Panc1 (cell line): Measurements from ENCODE around the gene CCDC182. TPM values are rescaled to one million over a fixed set of nuclear protein-coding genes. Genes with fewer than 3 reads are reported as not detected.

Experiments
- ATAC-seq: fragments of 200-7000 bp; cut with Tn5 transposase; 2 replicates; pipeline ENCODE4 v1.9.1; 2020; ENCODE audit warnings: mild to moderate bottlenecking, moderate library complexity
- BruUV-seq: library from RNA; stranded (reverse); fragments of 400-500 nt; replicated peaks from 2 replicates; lab custom pipeline; 2021; lab: Mats Ljungman, UMichigan
- CTCF ChIA-PET: fragments of 300-600 bp; sonication (Branson Sonifier 250); formaldehyde crosslinking; loops from one replicate; lab custom pipeline; 2022; ENCODE audit warnings: antibody characterized with exemption; lab: Charles Lee
- POLR2A ChIA-PET: fragments of 300-600 bp; sonication (Branson Sonifier 250); formaldehyde crosslinking; loops from one replicate; lab custom pipeline; 2022; ENCODE audit warnings: antibody characterized with exemption; lab: Charles Lee
- DNase-seq: peaks from one replicate; pipeline ENCODE4 v3.0.0-alpha.2; 2010; ENCODE audit warnings: low read depth, low spot score
- H3K27ac ChIP-seq: 2 replicates; pipeline ENCODE4 v1.5.1; 2011; ENCODE audit warnings: mild to moderate bottlenecking, low read length, inconsistent platforms
- H3K27me3 ChIP-seq: fragments of 200-500 bp; sonication (Bioruptor generic); 2 replicates; pipeline ENCODE4 v1.6.0; 2014; ENCODE audit warnings: low read length, inconsistent platforms; ENCODE audit not compliant: control insufficient read depth, insufficient read depth
- H3K36me3 ChIP-seq: fragments of 200-500 bp; sonication (Bioruptor generic); 2 replicates; pipeline ENCODE4 v1.5.1; 2014; ENCODE audit warnings: inconsistent platforms, mild to moderate bottlenecking, low read length, moderate library complexity; ENCODE audit not compliant: control insufficient read depth, insufficient read depth
- H3K4me1 ChIP-seq: 2 replicates; pipeline ENCODE4 v1.5.1; 2011; ENCODE audit warnings: inconsistent platforms, mild to moderate bottlenecking, low read length, moderate library complexity; ENCODE audit not compliant: control insufficient read depth, insufficient read depth
- H3K4me3 ChIP-seq, 2 experiments: 2 replicates each; pipeline ENCODE4 v1.5.1; 2011 to 2012; ENCODE audit warnings: low read depth in 2 of 2, low read length in 2 of 2, mild to moderate bottlenecking in 2 of 2, inconsistent platforms in 1 of 2, moderate library complexity in 1 of 2
- H3K9me3 ChIP-seq: fragments of 200-500 bp; sonication (Bioruptor generic); 2 replicates; pipeline ENCODE4 v1.5.1; 2014; ENCODE audit warnings: low read depth, mild to moderate bottlenecking, inconsistent platforms, low read length, moderate library complexity; ENCODE audit not compliant: control insufficient read depth, insufficient read depth
- POLR2AphosphoS5 ChIP-seq: IDR thresholded peaks from 2 replicates; pipeline ENCODE4 v1.6.1; 2012; ENCODE audit warnings: mild to moderate bottlenecking, low read depth, low read length, moderate library complexity
- REST ChIP-seq, 2 experiments: IDR thresholded peaks; 2 replicates each; pipeline ENCODE4 v1.6.1; 2011 to 2012; ENCODE audit warnings: low read depth in 2 of 2, control low read depth in 1 of 2, low read length in 1 of 2, mild to moderate bottlenecking in 1 of 2, moderate library complexity in 1 of 2; ENCODE audit not compliant: insufficient read depth in 1 of 2
- SIN3A ChIP-seq: IDR thresholded peaks from 2 replicates; pipeline ENCODE4 v1.6.1; 2012; ENCODE audit warnings: low read depth, mild to moderate bottlenecking, low read length, moderate library complexity, borderline replicate concordance; ENCODE audit not compliant: insufficient read depth
- TCF7L2 ChIP-seq: IDR thresholded peaks from 2 replicates; pipeline ENCODE4 v1.6.1; 2011; ENCODE audit warnings: mild to moderate bottlenecking, low read depth, low read length, inconsistent platforms
- in situ Hi-C: cut with HindIII; loops from 2 replicates; pipeline ENCODE4 v1.10.0; 2016; ENCODE audit warnings: low sequenced_read_pairs, low pct_unique_long_range_greater_than_20kb
- intact Hi-C: fragments of 100-400 bp; cut with micrococcal nuclease; formaldehyde crosslinking; loops from one replicate; pipeline ENCODE4 v1.10.0; 2022; ENCODE audit not compliant: unreplicated experiment
- total RNA-seq: library from RNA; stranded (reverse); gene quantifications from one replicate; pipeline ENCODE4 v1.2.1, GENCODE V29; 2021; ENCODE audit not compliant: unreplicated experiment
- TF ChIP-seq, protein P1 (sequence below): fragments of 450-650 bp; IDR thresholded peaks from 2 replicates; pipeline ENCODE4 v1.5.1; 2017; ENCODE audit warnings: mild to moderate bottlenecking

CCDC182 gene
- total RNA-seq, 1 experiment from 2014 or later, result not detected

- H3K4me1 ChIP-seq, result no peaks in the 10 kb centered on the region
- H3K27ac ChIP-seq, result no peak overlapping the region
- no peak overlapping the region for H3K4me3 ChIP-seq
- ATAC-seq (no peak), DNase-seq (no peak)
- peaks cover 6% of the 10 kb centered on the region for H3K27me3 ChIP-seq
- CTCF ChIA-PET, result interaction anchor here (0.8 kb wide), 1 partner anchor 539 kb away, joined by 3 read pairs; no protein-coding TSS in a partner anchor
- in situ Hi-C loops, result no loop called here
- POLR2A ChIA-PET, result no interaction called here
- BruUV-seq, result no TSS peak
- no peaks in the 10 kb centered on the region for H3K36me3 ChIP-seq
- intact Hi-C loops, result no loop called here
- no peaks in the 10 kb centered on the region for H3K9me3 ChIP-seq
- TF ChIP-seq, protein P1, sequence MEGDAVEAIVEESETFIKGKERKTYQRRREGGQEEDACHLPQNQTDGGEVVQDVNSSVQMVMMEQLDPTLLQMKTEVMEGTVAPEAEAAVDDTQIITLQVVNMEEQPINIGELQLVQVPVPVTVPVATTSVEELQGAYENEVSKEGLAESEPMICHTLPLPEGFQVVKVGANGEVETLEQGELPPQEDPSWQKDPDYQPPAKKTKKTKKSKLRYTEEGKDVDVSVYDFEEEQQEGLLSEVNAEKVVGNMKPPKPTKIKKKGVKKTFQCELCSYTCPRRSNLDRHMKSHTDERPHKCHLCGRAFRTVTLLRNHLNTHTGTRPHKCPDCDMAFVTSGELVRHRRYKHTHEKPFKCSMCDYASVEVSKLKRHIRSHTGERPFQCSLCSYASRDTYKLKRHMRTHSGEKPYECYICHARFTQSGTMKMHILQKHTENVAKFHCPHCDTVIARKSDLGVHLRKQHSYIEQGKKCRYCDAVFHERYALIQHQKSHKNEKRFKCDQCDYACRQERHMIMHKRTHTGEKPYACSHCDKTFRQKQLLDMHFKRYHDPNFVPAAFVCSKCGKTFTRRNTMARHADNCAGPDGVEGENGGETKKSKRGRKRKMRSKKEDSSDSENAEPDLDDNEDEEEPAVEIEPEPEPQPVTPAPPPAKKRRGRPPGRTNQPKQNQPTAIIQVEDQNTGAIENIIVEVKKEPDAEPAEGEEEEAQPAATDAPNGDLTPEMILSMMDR, result no peak
- no peak for TF ChIP-seq TCF7L2
- no peak for TF ChIP-seq REST (IDR thresholded peaks at IDR 0.05; ENCODE audit: insufficient read depth in 1 of 2, low read depth in 2 of 2, low read length in 1 of 2)
- no peak for TF ChIP-seq SIN3A
- TF ChIP-seq POLR2AphosphoS5, result no peak
Observed at GRCh38 chr17:57781386-57782061, 36.4 kb upstream of the CCDC182 start.

GRCh38 chr17:57779706-57780105 is 34.6 kb upstream of the CCDC182 start:
- TF ChIP-seq REST (IDR thresholded peaks at IDR 0.05; ENCODE audit: insufficient read depth in 1 of 2, low read depth in 2 of 2, low read length in 1 of 2) (no peak), SIN3A (no peak), POLR2AphosphoS5 (no peak), TCF7L2 (no peak)
- TF ChIP-seq, protein P1, result no peak
- DNase-seq, result no peak
- no peaks in the 10 kb centered on the region for H3K9me3 ChIP-seq
- ChIA-PET POLR2A (interaction anchor here (0.6 kb wide), 1 partner anchor 355 kb away, joined by 5 read pairs; no protein-coding TSS in a partner anchor), CTCF (no interaction called here)
- ATAC-seq, result no peak
- H3K36me3 ChIP-seq, result no peaks in the 10 kb centered on the region
- no peaks in the 10 kb centered on the region for H3K4me1 ChIP-seq
- H3K27ac ChIP-seq, result no peak overlapping the region
- intact Hi-C loops (no loop called here), in situ Hi-C loops (no loop called here)
- no peak overlapping the region for H3K4me3 ChIP-seq
- no TSS peak for BruUV-seq
- peaks cover 10% of the 10 kb centered on the region for H3K27me3 ChIP-seq
